Tibial nerve (tissue), 4 donors: ENCODE results near the gene AAK1. TPM values are rescaled to one million over a fixed set of nuclear protein-coding genes. Genes with fewer than 3 reads are reported as not detected.

Experiments used
- DNase-seq, 2 donors: peaks; one replicate each; pipeline ENCODE4 v3.0.0-alpha.2; 2019; ENCODE audit warnings: low spot score in 2 of 2
- H3K27ac ChIP-seq, 4 donors: fragments of 200-600 bp; sonication (generic) in 3 of 4; one replicate each; pipeline ENCODE4 v1.5.1; 2017 to 2019; ENCODE audit warnings: mild to moderate bottlenecking in 1 of 4
- H3K27me3 ChIP-seq, 2 donors: fragments of 200-600 bp; sonication (generic) in 1 of 2; one replicate each; pipeline versions ENCODE4 v1.5.1 to v1.6.0; 2017 to 2019
- H3K36me3 ChIP-seq, 3 donors: fragments of 200-600 bp; sonication (generic); one replicate each; pipeline ENCODE4 v1.5.1; 2018 to 2019
- H3K4me1 ChIP-seq, 4 donors: fragments of 200-600 bp; sonication (generic) in 3 of 4; one replicate each; pipeline ENCODE4 v1.5.1; 2017 to 2019
- H3K4me3 ChIP-seq, 4 donors: fragments of 200-600 bp; sonication (generic) in 3 of 4; one replicate each; pipeline ENCODE4 v1.5.1; 2017 to 2019; ENCODE audit warnings: mild to moderate bottlenecking in 1 of 4, moderate library complexity in 1 of 4
- H3K9me3 ChIP-seq, 4 donors: fragments of 200-600 bp; sonication (generic) in 3 of 4; one replicate each; pipeline ENCODE4 v1.5.1; 2017 to 2019
- CTCF ChIP-seq, 5 experiments: fragments of 200-600 bp in 3 of 5; fragments of 450-650 bp in 2 of 5; sonication (generic) in 3 of 5; IDR thresholded peaks; one replicate each; pipeline ENCODE4 v1.5.1; 2016 to 2019; ENCODE audit warnings: antibody characterized with exemption in 5 of 5, mild to moderate bottlenecking in 3 of 5, moderate library complexity in 2 of 5
- EP300 ChIP-seq, 2 donors: sonication (generic); formaldehyde crosslinking; IDR thresholded peaks; one replicate each; pipeline ENCODE4 v1.6.1; 2017; ENCODE audit warnings: antibody characterized with exemption in 2 of 2, mild to moderate bottlenecking in 1 of 2
- POLR2A ChIP-seq, 2 donors: fragments of 450-650 bp; IDR thresholded peaks; one replicate each; pipeline ENCODE4 v1.6.1; 2017; ENCODE audit warnings: antibody characterized with exemption in 2 of 2, mild to moderate bottlenecking in 2 of 2, moderate library complexity in 2 of 2
- WGBS, 2 donors: methylation state at CpG; one replicate each; pipeline ENCODE4 v1.1.5; 2018; 5-methylcytosine and 5-hydroxymethylcytosine counted together
- total RNA-seq, 4 donors: library from RNA; depleted of rRNA; stranded (reverse); fragments of >200 nt; gene quantifications; one replicate each; pipeline ENCODE4 v1.1.0, GENCODE V29; 2016

Gene AAK1
- total RNA-seq, 4 donors from 2014 or later: 29.2 to 70.5 (median 44.5) TPM

GRCh38 chr2:69605284-69605683 lies 38.3 kb downstream of the AAK1 start:
- TF ChIP-seq POLR2A (IDR thresholded peaks at IDR 0.05) (no peak), EP300 (IDR thresholded peaks at IDR 0.05) (no peak), CTCF (IDR thresholded peaks at IDR 0.05) (no peak)
- peaks cover 0 to 27% (median 0%) of the 10 kb centered on the region in 4 donors for H3K4me1 ChIP-seq
- 87 to 94% methylated on average over 4 of the region's 4 CpGs for WGBS, 2 donors
- no peaks in the 10 kb centered on the region for H3K27me3 ChIP-seq
- H3K36me3 ChIP-seq: no peaks in the 10 kb centered on the region
- DNase-seq: no peak
- H3K27ac ChIP-seq: no peak overlapping the region
- peaks cover 0 to 2% (median 0%) of the 10 kb centered on the region in 4 donors for H3K9me3 ChIP-seq
- no peak overlapping the region for H3K4me3 ChIP-seq

GRCh38 chr2:69604836-69605235 lies 38.7 kb downstream of the AAK1 start:
- Histone ChIP-seq H3K27ac (no peak overlapping the region), H3K27me3 (no peaks in the 10 kb centered on the region), H3K9me3 (peaks cover 0 to 2% (median 0%) of the 10 kb centered on the region in 4 donors), H3K4me3 (no peak overlapping the region), H3K4me1 (peaks cover 0 to 27% (median 0%) of the 10 kb centered on the region in 4 donors), H3K36me3 (no peaks in the 10 kb centered on the region)
- WGBS, 2 donors: 86 to 87% methylated on average over 1 of the region's 1 CpG
- DNase-seq: no peak
- TF ChIP-seq POLR2A (IDR thresholded peaks at IDR 0.05) (no peak), EP300 (IDR thresholded peaks at IDR 0.05) (no peak), CTCF (IDR thresholded peaks at IDR 0.05) (no peak)

GRCh38 chr2:69604026-69604678 lies 39.4 kb downstream of the AAK1 start:
- Histone ChIP-seq H3K36me3 (no peaks in the 10 kb centered on the region), H3K27ac (no peak overlapping the region), H3K9me3 (peaks cover 0 to 2% (median 0%) of the 10 kb centered on the region in 4 donors), H3K27me3 (no peaks in the 10 kb centered on the region), H3K4me3 (no peak overlapping the region), H3K4me1 (peaks cover 0 to 27% (median 0%) of the 10 kb centered on the region in 4 donors)
- 70 to 71% methylated on average over 6 of the region's 6 CpGs for WGBS, 2 donors
- TF ChIP-seq CTCF (IDR thresholded peaks at IDR 0.05) (no peak), POLR2A (IDR thresholded peaks at IDR 0.05) (no peak), EP300 (IDR thresholded peaks at IDR 0.05) (no peak)
- no peak for DNase-seq

- Histone ChIP-seq H3K4me1 (peaks cover 0 to 26% (median 0%) of the 10 kb centered on the region in 4 donors), H3K9me3 (peaks cover 0 to 2% (median 0%) of the 10 kb centered on the region in 4 donors), H3K4me3 (no peak overlapping the region), H3K36me3 (no peaks in the 10 kb centered on the region), H3K27me3 (no peaks in the 10 kb centered on the region), H3K27ac (no peak overlapping the region)
- TF ChIP-seq CTCF (IDR thresholded peaks at IDR 0.05) (no peak), EP300 (IDR thresholded peaks at IDR 0.05) (no peak), POLR2A (IDR thresholded peaks at IDR 0.05) (no peak)
- 66 to 74% methylated on average over 4 of the region's 4 CpGs for WGBS, 2 donors
- DNase-seq: no peak
These were observed 40.3 kb downstream of the AAK1 start for GRCh38 chr2:69603146-69603743.

- TF ChIP-seq CTCF (IDR thresholded peaks at IDR 0.05): no peak
- no peak for TF ChIP-seq EP300 (IDR thresholded peaks at IDR 0.05)
- no peak for TF ChIP-seq POLR2A (IDR thresholded peaks at IDR 0.05)
- H3K36me3 ChIP-seq: peaks cover 0 to 6% (median 0%) of the 10 kb centered on the region in 3 donors
- peaks cover 0 to 20% (median 0%) of the 10 kb centered on the region in 4 donors for H3K4me1 ChIP-seq
- H3K27ac ChIP-seq: no peak overlapping the region
- peaks cover 0 to 2% (median 0%) of the 10 kb centered on the region in 4 donors for H3K9me3 ChIP-seq
- H3K4me3 ChIP-seq: no peak overlapping the region
- H3K27me3 ChIP-seq: no peaks in the 10 kb centered on the region
- no peak for DNase-seq
- 70 to 72% methylated on average over 2 of the region's 2 CpGs for WGBS, 2 donors
These were observed 42.3 kb downstream of the AAK1 start for GRCh38 chr2:69601179-69601612.
